Mononuclear cell (primary cell): Measurements from ENCODE around the gene EXOSC9. TPM values are rescaled to one million over a fixed set of nuclear protein-coding genes. Genes with fewer than 3 reads are reported as not detected.

Experiments used
- H3K27me3 ChIP-seq: 2 replicates; pipeline ENCODE4 v1.6.0; 2011; ENCODE audit warnings: low read length, control low read depth; ENCODE audit not compliant: insufficient read depth
- H3K4me1 ChIP-seq: 2 replicates; pipeline ENCODE4 v1.5.1; 2011; ENCODE audit warnings: mild to moderate bottlenecking, low read length, control low read depth; ENCODE audit not compliant: insufficient read depth
- H3K4me3 ChIP-seq: 2 replicates; pipeline ENCODE4 v1.5.1; 2011; ENCODE audit warnings: mild to moderate bottlenecking, low read length, moderate library complexity
- H3K9me3 ChIP-seq: 2 replicates; pipeline ENCODE4 v1.5.1; 2011; ENCODE audit warnings: low read depth, mild to moderate bottlenecking, control low read depth, low read length
- total RNA-seq: library from RNA; depleted of rRNA; stranded (reverse); fragments of >200 nt; gene quantifications from one replicate; pipeline ENCODE4 v1.2.3, GENCODE V29; 2012

The EXOSC9 gene
- total RNA-seq, 1 donor = 81.5 TPM

DNA sequence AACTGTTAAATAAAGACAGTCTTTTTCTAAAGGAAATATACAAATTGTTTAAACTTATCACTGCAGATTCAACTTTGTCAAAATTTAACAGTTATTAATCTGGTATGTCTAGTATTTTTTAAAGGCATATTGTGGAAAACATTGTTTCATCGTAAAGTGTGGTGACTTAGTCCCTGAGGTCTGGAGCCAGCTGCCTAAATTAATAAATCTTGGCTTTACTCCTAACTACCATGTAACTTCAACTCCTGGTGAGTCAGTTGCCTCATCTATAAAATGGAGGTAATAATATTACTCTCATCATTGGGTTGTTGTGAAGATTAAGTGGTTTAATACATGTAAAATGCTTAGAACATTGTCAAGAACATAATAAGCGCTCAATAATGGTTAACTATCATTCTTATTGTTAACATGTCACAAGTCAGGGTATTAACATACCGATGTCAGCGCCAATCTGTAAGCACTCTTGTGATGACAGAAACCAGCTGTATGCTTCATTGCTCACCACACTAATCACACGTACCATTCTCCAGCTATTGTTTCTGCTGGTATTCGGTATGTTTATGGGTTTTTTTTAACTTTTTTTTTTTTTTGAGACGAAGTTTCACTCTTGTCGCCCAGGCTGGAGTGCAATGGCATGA is 22.0 kb upstream of the EXOSC9 start:
- Histone ChIP-seq H3K9me3 (no peaks in the 10 kb centered on the region), H3K27me3 (peaks cover 20% of the 10 kb centered on the region), H3K4me3 (no peak overlapping the region), H3K4me1 (no peaks in the 10 kb centered on the region)

DNA sequence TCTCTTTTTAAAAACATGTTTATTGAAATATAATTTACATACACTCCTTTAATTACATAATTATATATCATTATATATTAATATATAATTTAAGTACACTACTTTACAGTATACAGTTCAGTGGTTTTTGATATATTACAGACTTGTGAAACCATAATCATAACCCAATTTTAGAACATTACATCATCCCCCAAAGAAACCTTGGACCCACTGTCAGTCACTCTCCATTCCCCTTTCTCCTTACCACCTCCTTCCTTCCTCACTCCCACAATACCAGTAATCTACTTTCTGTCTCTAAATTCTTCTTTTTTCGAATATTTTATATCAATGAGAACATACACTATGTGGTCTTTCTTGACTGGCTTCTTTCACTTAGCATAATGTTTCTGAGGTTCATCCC is 17.9 kb upstream of the EXOSC9 start:
- H3K27me3 ChIP-seq = peaks cover 35% of the 10 kb centered on the region
- H3K4me1 ChIP-seq = no peaks in the 10 kb centered on the region
- H3K4me3 ChIP-seq = no peak overlapping the region
- H3K9me3 ChIP-seq = no peaks in the 10 kb centered on the region

DNA sequence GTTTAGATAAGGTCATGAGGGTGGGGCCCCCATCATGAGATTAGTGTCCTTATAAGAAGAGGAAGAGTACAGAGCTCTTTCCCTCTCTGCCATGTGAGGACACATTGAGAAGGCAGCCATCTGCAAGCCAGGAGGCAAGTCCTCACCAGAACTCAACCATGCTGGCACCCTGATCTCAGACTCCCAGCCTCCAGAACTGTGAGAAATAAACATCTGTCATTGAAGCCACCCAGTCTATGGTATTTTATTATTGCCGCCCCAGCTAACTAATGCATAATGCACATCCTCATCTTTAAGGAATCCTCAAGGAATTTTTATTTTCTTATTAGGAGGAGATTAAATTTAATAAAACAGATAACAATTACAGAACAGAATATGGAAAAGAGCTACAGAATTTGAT is 16.7 kb upstream of the EXOSC9 start:
- Histone ChIP-seq H3K9me3 (no peaks in the 10 kb centered on the region), H3K4me3 (no peak overlapping the region), H3K4me1 (no peaks in the 10 kb centered on the region), H3K27me3 (peaks cover 30% of the 10 kb centered on the region)

DNA sequence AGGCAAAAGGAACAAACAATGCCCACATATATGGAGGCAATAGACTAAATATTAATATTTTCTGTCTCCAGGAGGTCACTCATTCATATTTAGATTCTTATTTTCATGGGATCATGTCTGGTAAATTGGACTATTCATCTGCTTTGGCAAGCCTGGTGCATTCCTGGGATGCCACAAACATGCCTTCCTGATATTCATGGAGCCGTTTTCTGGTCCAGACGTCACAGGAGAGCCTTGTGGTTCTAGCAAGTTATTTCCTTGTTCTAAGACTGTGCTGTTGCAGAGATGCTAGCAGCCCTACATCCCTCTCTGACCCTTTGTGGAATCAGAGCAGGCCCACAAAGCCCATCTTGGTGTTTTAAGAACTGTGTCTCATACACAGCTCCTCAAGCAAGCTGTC is 16.1 kb upstream of the EXOSC9 start:
- Histone ChIP-seq H3K9me3 (no peaks in the 10 kb centered on the region), H3K27me3 (peaks cover 30% of the 10 kb centered on the region), H3K4me3 (no peak overlapping the region), H3K4me1 (no peaks in the 10 kb centered on the region)

DNA sequence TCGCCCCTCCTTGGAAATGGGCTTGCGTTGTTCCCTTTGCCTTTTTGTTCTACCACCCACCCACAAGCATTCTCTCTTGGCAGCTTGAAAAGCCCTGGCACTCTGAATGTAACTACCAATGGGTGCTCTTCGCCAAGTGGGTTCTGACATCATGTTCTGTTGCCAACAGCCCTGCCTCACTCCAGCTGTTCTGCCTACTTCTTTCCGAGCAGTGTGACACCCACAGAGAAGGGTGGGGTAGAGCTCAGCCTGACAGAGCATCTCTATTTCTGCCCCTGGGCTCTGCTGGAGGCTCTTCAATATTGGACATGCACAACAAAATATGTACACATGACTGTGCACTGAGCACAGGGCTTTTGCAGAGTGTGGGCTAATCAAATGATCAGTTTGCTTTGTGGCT is 15.6 kb upstream of the EXOSC9 start:
- Histone ChIP-seq H3K27me3 (peaks cover 30% of the 10 kb centered on the region), H3K4me3 (no peak overlapping the region), H3K9me3 (no peaks in the 10 kb centered on the region), H3K4me1 (no peaks in the 10 kb centered on the region)

DNA sequence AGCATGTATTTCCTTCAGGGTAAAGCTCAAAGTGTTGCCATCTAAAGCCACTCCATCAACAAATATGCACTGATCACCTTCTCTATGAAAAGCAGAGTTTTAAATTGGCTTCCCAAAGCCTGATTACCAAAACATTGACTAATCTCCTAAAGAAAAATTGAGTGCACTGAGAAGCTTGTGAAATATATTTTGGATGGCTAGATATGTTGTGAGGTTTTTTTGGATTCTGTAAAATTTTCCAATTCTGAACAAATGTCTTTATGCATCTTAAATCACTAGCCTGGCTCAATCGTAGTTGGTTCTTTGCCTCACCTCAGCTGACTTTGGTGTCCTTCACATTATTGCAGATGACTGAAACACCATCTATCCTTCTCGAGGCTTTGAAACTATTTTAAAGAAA is 14.9 kb upstream of the EXOSC9 start:
- H3K27me3 ChIP-seq = peaks cover 30% of the 10 kb centered on the region
- H3K4me3 ChIP-seq = no peak overlapping the region
- no peaks in the 10 kb centered on the region for H3K9me3 ChIP-seq
- H3K4me1 ChIP-seq = no peaks in the 10 kb centered on the region

DNA sequence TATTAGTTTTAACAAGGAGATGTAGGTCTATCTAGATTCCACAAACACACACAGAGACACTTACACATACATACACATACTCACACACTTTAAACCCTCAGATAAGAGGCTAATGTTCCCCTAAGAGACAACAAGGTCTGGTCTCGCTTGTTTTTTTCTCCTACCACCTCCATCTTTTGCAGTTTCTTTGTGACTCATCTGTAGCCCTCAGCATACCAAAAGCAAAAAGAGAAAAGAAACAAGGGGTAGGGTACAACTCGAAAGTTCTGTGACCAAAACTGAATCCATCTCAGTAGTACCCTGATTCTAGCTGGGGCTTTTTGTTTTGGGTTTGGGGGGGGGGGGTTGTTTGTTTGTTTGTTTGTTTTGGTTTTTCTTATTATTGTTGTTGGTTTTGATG is 12.2 kb upstream of the EXOSC9 start:
- Histone ChIP-seq H3K4me3 (no peak overlapping the region), H3K4me1 (no peaks in the 10 kb centered on the region), H3K27me3 (peaks cover 25% of the 10 kb centered on the region), H3K9me3 (no peaks in the 10 kb centered on the region)

DNA sequence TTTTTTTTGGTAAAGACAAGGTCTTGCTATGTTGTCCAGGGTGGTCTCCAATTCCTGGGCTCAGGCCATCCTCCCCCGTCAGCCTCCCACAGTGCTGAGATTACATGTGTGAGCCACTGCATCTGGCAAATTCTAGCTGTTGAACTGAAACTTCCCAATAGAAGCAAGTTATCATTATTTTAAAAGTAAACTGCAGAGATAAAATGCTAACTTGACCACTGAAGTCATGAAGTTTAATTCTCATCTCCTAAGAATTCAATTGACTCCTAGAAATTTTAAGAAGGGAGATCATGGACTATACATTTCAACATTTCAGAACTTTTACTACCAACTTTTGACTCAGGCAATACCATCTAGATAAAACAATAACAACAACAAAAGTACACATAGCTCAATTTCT is 11.7 kb upstream of the EXOSC9 start:
- Histone ChIP-seq H3K4me3 (no peak overlapping the region), H3K4me1 (no peaks in the 10 kb centered on the region), H3K27me3 (peaks cover 20% of the 10 kb centered on the region), H3K9me3 (no peaks in the 10 kb centered on the region)

DNA sequence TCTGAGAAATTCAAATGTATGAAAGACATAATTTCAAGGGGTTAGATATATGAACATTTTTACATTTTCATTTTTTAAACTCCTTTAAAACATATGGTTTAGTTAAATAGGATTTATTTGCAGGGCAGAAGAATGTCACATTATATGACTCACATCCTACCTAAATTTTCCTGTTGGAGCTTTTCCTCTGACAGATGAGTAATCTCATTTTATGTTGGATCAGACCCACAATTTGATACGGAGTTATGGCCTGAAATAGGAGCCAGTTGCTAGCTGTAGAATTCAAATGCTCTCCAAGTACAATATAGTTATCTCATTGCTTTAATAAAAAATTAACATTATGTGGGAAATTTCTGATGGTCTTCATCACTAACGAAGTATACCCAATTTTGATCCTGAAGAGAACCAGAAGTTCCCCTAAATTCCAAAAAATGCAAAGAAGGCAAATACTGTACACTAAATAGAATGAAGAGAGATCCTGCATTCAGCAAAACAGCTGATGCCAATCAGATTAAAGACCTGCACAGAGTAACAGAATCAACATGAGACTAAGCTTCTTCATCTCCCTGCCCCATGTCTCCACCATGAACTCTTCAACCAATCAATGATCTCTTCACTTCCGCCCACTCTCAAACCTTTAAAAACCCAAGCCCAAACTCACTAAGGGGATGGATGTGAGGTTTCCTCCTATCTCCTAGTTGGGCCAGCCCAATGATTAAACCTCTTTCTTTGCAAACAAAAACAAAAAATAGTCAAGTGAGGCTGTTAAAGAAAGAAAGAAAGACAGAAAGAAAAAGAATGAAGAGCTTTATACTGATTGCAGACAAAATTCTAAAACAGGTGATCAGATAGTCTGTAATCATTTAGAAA is 10.9 kb upstream of the EXOSC9 start:
- H3K4me3 ChIP-seq = no peak overlapping the region
- H3K4me1 ChIP-seq = no peaks in the 10 kb centered on the region
- H3K9me3 ChIP-seq = no peaks in the 10 kb centered on the region
- peaks cover 21% of the 10 kb centered on the region for H3K27me3 ChIP-seq

DNA sequence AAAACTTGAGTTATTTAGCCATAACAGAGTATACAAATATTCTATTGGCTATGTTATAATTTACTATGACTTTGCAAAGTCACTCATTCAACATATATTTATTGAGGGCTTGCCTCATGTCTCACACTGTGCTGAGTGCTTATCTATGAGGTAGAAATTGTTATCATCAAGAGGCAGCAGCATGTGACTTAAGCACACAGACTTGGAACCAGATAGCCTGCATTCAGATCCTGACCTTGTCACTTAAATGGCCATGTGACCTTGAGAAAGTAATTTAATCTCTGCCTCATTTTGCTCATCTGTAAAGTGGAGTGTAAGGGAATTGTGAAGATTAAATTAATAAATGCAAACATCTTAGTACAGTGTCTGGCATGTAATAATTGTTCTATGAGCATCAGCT is 10.1 kb upstream of the EXOSC9 start:
- H3K9me3 ChIP-seq = no peaks in the 10 kb centered on the region
- no peaks in the 10 kb centered on the region for H3K4me1 ChIP-seq
- H3K27me3 ChIP-seq = peaks cover 21% of the 10 kb centered on the region
- no peak overlapping the region for H3K4me3 ChIP-seq

DNA sequence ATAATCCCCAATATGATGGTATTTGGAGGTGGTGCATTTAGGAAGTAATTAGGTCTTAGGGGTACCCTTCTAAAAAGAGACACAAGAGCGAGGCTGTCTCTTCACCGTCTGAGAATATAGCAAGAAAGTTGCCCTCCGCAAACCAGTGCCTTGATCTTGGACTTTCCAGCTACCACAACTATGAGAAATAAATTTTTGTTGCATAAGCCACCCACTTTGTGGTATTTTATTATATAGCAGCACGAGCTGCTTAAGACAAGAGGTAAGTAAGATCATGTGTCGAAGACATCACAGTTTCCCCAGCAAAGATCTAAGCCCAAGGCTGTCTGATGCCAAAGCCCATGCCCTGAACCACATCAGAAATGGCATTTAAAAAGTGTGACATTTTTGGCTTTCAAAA is 9.6 kb upstream of the EXOSC9 start:
- no peak overlapping the region for H3K4me3 ChIP-seq
- H3K9me3 ChIP-seq = no peaks in the 10 kb centered on the region
- no peaks in the 10 kb centered on the region for H3K4me1 ChIP-seq
- H3K27me3 ChIP-seq = peaks cover 21% of the 10 kb centered on the region

DNA sequence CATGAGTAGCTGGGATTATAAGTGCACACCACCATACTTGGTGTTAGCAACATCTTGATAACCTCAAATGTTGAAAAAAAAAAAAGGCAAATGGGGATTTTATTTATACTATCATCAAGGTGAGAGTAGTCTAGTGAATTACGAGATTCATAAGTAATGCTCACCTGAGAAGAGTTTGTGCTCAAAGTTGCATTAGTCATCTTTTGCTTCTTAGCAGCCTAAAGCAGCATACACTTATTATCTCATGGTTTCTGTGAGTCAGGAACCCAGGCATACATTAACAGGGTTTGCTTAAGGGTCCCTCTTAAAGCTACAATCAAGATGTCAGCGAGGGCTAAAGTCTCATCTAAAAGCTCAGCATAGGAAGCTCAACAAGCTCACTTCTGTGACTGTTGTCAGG is 8.2 kb upstream of the EXOSC9 start:
- no peaks in the 10 kb centered on the region for H3K9me3 ChIP-seq
- H3K27me3 ChIP-seq = peaks cover 11% of the 10 kb centered on the region
- H3K4me1 ChIP-seq = no peaks in the 10 kb centered on the region
- H3K4me3 ChIP-seq = no peak overlapping the region

DNA sequence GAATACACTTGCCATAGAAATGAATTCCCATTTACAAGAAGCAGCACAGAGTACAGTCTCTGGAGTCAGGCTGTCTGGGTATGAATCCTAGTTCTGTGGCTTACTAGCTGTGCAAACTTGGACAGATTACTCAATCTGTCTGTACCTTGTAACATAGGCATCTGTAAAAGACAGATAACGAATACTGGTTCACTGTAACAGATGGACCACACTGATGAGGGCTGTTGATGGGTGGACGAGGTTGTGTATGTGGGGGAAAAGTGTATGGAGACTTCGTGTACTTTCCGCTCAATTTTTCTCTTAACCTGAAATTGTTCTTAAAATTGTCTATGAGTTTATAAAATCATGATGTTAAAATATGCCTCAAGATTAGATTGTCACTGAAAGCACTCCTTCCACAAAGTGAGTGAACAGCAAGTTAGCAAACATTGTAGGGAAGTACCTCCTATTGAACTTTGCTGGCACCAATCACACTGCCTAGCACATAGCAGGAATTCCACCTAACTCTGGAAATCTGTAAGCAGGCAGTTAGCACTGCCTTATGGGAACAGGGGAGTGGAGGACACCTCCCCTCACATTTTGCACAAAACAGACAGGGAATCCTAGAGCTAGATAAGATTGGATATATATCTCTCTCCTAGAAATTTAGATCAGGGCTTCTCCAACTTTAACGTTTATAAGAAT is 6.5 kb upstream of the EXOSC9 start:
- peaks cover 3% of the 10 kb centered on the region for H3K4me1 ChIP-seq
- H3K9me3 ChIP-seq = no peaks in the 10 kb centered on the region
- H3K4me3 ChIP-seq = no peak overlapping the region
- H3K27me3 ChIP-seq = peaks cover 7% of the 10 kb centered on the region

DNA sequence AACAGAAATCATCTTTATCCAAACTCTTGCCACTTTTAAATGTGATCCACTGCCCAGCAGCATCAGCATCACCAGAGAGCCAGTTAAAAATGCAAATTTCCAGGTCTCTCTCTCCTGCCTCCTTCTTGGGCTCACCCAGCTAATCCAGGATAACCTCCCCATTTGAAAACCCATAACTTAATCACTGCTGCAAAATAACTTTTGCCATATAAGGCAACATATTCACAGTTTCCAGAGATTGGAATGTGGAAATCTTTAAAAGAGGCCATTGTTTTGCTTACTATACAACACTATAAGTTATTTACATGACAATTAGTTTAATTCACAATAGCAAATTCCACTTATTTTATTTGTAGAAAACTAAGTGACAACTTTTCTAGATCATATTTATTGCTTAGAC is 4.8 kb upstream of the EXOSC9 start:
- Histone ChIP-seq H3K27me3 (peaks cover 7% of the 10 kb centered on the region), H3K4me1 (peaks cover 8% of the 10 kb centered on the region), H3K4me3 (no peak overlapping the region), H3K9me3 (no peaks in the 10 kb centered on the region)

DNA sequence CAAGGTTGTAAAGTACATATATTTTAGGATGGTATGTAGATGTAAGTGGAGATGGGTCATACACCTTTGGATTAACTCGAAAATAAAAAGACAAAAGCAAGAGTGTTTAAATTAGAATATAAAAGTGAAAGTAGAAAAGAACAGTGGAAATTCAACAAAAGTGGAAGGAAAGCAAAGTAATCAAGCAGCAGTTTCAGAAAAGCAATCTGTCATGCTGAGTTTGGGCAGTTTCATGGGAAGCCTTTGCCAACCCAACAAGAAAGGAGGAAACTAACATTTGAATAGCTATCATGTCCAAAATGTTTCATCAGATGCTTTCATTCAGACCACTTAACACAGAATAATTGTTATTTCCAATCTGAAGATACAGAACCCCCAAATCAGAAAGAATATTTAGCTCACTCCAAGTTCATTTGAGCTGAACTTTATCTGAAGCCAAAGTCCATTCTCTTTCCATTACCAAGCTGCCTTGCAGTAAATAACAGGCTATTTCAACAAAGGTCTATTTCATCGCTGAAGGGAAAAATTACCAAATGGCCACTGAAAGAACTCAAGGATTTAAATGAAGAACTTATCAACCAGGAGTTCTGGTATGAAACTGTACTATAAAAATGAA is 1.8 kb upstream of the EXOSC9 start:
- H3K27me3 ChIP-seq = peaks cover 2% of the 10 kb centered on the region
- H3K4me3 ChIP-seq = no peak overlapping the region
- H3K4me1 ChIP-seq = peaks cover 14% of the 10 kb centered on the region
- no peaks in the 10 kb centered on the region for H3K9me3 ChIP-seq
